OCI-LY3 (cell line): ENCODE data around the gene GJE1.

Experiments used
- EZH2phosphoT487 ChIP-seq: fragments of 200-600 bp; shearing (Covaris generic); IDR thresholded peaks from 2 replicates; pipeline ENCODE4 v1.6.1; 2018; ENCODE audit warnings: antibody characterized with exemption, mixed run types, low read depth
- TF ChIP-seq, protein P1 (sequence below): fragments of 200-600, 300-600 bp; sonication (generic); IDR thresholded peaks from 2 replicates; pipeline ENCODE4 v1.5.1; 2014; ENCODE audit warnings: antibody characterized with exemption, low read length, low read depth

DNA sequence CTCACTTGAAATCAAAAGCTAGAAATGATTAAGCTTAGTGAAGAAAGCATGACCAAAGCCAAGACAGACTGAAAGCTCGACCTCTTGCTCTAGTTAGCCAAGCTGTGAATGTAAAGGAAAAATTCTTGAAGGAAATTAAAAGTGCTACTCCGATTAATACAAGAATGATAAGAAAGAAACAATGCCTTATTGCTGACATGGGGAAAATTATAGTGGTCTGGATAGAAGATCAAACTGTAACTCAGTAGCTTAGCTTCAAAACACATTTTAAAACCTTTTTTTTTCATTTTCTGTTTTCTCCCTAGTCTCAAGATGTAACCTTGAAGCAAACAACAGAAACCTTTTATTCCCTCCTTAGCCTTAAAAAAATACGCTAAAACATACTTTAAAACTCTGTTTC is 11.4 kb upstream of the GJE1 start:
- TF ChIP-seq, protein P1, sequence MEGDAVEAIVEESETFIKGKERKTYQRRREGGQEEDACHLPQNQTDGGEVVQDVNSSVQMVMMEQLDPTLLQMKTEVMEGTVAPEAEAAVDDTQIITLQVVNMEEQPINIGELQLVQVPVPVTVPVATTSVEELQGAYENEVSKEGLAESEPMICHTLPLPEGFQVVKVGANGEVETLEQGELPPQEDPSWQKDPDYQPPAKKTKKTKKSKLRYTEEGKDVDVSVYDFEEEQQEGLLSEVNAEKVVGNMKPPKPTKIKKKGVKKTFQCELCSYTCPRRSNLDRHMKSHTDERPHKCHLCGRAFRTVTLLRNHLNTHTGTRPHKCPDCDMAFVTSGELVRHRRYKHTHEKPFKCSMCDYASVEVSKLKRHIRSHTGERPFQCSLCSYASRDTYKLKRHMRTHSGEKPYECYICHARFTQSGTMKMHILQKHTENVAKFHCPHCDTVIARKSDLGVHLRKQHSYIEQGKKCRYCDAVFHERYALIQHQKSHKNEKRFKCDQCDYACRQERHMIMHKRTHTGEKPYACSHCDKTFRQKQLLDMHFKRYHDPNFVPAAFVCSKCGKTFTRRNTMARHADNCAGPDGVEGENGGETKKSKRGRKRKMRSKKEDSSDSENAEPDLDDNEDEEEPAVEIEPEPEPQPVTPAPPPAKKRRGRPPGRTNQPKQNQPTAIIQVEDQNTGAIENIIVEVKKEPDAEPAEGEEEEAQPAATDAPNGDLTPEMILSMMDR, result no peak
- TF ChIP-seq EZH2phosphoT487, result no peak
